GM20000 (cell line): ENCODE measurements around the gene OXCT1.

Experiments used
- DNase-seq: peaks from one replicate; pipeline ENCODE4 v3.0.0; 2012; ENCODE audit warnings: low spot score
- TF ChIP-seq, protein P1 (sequence below): IDR thresholded peaks from 2 replicates; pipeline ENCODE4 v1.5.1; 2012; ENCODE audit warnings: mild to moderate bottlenecking, control low read depth; ENCODE audit errors: extremely low read depth, missing control alignments

OXCT1 gene

DNA sequence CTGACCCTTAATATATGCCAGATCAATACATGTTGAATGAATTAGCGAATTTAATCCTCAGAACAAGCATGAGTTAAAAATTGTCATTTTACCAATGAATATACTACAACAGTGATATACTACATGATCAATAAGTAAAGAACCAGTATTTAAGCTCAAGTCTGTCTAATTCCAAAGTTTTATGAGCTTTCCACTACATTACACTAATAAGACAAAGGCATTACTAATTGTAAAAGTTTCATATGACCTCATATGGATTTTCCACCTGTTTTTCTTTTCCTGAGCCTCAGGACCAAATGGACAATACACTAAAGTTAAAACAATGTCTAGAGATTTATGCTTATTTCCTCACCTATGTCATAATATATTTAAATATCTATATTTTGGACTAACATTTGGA lies 80.8 kb downstream of the OXCT1 start:
- no peak for DNase-seq
- TF ChIP-seq, protein P1, sequence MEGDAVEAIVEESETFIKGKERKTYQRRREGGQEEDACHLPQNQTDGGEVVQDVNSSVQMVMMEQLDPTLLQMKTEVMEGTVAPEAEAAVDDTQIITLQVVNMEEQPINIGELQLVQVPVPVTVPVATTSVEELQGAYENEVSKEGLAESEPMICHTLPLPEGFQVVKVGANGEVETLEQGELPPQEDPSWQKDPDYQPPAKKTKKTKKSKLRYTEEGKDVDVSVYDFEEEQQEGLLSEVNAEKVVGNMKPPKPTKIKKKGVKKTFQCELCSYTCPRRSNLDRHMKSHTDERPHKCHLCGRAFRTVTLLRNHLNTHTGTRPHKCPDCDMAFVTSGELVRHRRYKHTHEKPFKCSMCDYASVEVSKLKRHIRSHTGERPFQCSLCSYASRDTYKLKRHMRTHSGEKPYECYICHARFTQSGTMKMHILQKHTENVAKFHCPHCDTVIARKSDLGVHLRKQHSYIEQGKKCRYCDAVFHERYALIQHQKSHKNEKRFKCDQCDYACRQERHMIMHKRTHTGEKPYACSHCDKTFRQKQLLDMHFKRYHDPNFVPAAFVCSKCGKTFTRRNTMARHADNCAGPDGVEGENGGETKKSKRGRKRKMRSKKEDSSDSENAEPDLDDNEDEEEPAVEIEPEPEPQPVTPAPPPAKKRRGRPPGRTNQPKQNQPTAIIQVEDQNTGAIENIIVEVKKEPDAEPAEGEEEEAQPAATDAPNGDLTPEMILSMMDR, result no peak

DNA sequence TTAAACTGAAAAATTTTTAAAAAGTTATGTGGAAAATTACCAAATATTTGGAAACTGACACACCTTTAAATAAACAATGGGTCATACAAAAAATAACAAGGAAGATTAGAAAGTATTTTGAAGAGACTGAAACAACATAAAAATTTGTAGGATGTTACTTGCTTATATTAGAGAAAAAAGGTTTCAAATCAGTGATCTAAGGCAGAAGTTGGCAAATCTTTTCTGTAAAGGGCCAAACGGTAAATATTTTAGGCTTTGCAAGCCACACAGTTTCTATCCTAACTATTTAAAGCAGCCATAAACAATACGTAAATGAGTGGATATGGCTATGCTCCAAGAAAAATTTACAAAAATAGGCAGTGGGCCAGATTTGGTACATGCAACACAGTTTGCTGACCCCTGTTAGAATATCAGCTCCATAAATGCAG lies 81.3 kb downstream of the OXCT1 start:
- DNase-seq, result no peak
- TF ChIP-seq, protein P1, result no peak

DNA sequence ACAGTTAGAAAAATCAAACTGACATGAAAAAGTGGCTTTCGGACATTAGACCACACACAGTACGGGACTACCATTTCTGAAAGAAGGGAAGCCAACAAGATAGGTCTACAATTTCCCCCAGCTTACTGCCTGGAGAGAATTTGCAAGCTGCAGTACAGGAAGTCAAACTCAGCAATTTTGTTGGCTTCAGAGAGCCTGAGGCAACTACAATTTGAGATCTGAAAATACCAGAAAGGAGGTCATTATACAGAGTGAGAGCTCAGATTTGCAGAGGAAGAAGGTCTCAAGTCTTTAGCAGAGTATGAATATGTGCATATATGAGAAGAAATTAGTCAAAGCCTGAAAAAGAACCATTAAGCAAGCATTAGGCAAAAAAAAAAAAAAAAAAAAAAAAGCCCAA lies 83.0 kb downstream of the OXCT1 start:
- TF ChIP-seq, protein P1, result no peak
- no peak for DNase-seq

DNA sequence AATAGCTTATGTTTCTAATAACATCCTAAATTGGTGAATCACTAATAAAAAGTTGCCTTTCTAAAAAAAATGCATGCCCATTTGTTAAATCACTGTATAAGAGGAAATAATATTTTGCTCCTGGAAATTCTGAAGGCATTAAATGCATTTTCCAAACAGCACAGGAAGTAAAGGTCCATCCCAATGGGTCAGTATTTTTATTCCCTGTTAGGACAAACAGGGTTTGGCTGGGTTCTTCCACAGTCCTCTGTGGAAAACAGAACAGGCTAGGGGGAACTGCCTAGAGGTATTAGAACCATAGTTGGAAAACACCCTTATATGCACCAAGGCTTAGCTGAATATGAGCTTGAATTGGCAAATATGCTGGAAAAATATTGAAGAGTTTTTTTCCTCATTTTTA lies 85.2 kb downstream of the OXCT1 start:
- TF ChIP-seq, protein P1, result no peak
- DNase-seq, result no peak

DNA sequence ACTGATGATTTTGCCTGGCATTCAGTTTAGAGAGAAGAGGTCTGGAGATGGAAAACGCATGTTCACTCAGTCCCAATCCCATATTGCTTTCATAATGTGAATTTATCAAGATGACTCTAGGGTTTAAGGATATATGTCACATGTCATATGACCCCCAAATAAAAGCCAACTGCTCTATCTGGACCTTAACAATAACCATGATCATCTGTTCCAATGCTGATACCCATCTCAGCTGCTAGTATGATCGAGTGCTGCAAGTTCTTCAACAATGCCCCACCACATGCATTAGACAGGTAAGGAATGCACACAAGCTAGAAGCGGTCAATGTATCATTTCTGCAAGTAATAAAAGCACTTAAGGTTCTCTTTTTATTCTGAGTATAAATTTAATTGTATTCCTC lies 91.8 kb downstream of the OXCT1 start:
- TF ChIP-seq, protein P1, result no peak
- DNase-seq, result no peak

DNA sequence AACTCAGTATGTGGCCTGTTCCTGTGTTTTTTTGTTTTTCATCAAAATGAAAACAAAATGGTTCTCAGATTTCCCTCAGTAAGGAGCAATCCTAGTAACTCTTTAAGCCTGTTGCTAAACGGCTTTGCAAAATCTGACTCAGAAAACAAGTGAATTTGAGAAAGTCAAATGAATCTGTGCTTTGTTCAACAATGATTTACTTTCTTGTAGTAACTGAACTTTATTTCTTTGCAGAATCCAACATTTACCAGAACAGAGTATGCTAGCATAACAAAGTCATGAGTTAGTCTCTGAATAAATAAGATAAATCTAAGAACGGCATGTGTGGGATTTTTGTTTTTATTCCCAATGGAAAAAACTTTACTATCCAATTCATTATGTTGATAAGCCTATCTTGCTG lies 93.8 kb downstream of the OXCT1 start:
- TF ChIP-seq, protein P1, result no peak
- DNase-seq, result no peak

DNA sequence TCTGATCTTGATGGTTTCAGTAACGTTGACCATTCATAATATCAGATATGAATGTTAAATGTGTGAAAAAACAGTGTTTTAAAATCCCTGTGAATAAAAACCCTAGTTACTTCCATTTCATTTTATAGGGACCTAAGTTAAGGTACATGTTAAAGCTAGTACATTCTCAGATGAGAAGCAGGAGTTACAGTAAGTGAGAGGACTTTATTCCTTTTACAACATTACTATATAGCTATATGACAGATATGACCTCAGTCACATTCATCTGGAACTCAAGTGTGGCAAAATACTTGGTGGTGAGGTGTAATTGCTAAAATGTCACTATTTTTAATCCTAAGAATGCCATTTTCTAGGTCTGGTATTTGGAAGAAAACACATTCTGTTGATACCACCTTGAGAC lies 96.4 kb downstream of the OXCT1 start:
- no peak for DNase-seq
- TF ChIP-seq, protein P1, result no peak
